HG02623 (cell line): Measurements from ENCODE around the gene PODNL1.
A peak's percentile ranks its signal among the peaks of the same experiment; 100 is the strongest.

Experiments used
- ATAC-seq: cut with Tn5 transposase; IDR thresholded peaks from one replicate; pipeline ENCODE4 v1.9.1; 2021; ENCODE audit warnings: moderate library complexity; ENCODE audit not compliant: unreplicated experiment

Gene PODNL1

DNA sequence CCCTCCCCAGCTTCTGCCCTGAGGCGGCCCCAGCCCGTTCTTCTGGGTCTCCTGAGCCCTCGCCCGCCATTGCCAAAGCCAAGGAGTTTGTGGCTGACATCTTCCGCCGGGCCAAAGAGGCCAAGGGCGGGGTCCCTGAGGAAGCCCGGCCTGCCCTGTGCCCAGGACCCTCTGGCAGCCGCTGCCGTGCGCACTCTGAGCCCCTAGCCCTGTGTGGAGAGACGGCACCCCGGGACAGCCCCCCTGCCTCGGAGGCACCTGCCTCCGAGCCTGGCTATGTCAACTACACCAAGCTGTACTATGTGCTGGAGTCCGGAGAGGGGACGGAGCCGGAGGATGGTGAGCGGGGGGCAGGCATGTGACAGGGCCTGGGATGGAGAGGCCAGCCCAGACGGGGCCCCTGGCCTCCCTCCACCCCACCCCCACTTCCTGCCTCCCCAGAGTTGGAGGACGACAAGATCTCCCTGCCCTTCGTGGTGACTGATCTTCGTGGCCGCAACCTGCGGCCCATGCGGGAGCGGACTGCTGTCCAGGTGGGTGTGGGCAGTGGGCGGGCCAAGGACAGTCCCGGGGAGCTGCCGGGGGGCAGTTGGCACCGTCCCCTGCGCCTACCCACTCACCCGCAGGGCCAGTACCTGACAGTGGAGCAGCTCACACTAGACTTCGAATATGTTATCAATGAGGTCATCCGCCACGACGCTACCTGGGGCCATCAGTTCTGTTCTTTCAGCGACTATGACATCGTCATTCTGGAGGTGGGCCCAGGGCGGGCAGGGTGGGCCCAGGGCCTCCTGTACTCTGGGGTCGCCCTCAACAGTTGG, 21.1 kb upstream of the PODNL1 start:
- no peak for ATAC-seq

- no peak for ATAC-seq
Observed at GRCh38 chr19:13958043-13958442, 19.8 kb upstream of the PODNL1 start.

DNA sequence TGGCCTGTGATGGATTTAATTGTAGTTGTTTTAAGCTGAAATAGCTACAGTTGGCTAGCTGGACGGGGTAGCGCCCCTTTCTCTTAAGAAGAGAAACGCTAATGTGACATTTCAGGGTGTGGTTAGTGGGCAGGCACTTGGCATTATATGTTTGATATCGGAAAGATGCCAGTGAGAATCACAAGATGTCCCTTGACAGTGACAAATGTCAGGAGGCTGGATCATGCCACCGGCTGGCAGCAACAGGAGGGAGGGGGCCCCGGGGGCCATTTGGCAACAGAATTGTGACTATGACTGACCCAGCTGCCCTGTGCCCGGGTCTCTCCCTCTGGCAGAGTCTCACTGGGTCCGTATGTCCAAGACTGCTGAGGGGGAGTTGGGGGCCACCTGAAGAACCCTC, 18.8 kb upstream of the PODNL1 start:
- ATAC-seq = no peak

- ATAC-seq = no peak
Observed at GRCh38 chr19:13956365-13956744, 18.1 kb upstream of the PODNL1 start.

GRCh38 chr19:13955662-13956364, 17.6 kb upstream of the PODNL1 start:
- no peak for ATAC-seq

DNA sequence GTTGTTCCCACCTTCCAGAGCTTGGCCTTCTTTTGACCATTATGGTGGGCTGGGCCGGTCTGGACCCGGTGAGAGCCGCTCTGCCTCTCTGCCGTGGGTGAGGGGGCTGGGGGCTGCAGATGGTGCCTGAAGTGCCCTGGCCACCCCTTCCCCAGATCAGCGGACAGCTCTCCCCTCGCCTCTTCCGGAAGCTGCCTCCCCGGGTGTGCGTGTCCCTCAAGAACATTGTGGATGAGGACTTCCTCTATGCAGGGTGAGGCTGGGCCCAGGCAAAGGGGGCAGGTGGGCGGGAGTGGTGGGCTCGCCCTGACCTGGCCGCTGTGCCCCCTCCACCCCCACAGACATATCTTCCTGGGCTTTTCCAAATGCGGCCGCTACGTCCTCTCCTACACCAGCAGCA, 16.0 kb upstream of the PODNL1 start:
- no peak for ATAC-seq

DNA sequence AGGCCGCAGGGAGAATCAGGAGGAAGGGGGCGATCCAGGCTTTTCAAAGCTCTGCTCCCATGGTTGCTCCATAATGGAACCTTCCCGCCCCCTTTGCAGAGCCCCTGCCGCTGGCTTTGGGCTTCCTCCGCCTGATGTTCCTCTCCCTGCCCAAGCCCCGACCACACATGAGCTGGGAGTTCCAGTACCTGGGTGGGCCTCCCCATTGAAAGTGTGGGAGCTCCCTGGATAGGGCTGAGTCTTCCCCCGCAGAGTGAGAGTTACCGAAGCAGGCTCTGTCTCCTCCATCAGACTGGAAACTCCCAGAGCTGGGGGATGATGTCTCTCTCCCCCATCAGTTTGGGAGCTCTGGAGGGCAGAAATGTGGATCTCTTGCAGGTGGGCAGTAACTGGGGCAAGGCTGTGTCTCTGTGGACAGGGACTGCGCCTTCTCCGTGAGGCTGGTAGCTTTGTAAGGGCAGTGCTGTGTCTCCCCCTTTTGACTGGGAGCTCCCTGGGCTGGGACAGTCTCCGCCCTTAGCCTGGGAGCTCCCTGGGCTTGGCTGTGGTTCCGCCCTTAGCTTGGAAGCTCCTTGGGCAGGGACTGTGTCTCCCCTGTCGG, 14.8 kb upstream of the PODNL1 start:
- ATAC-seq = no peak

- peak; percentile 95 for ATAC-seq
Observed at GRCh38 chr19:13952154-13952930, 14.1 kb upstream of the PODNL1 start, which contains the start of gene DCAF15. DCAF15 (plus strand) TSS chr19:13952509; CDS start chr19:13952513, 4 bp downstream.

- no peak for ATAC-seq
Observed at GRCh38 chr19:13951799-13952153, 13.6 kb upstream of the PODNL1 start.

- ATAC-seq = no peak
Observed at GRCh38 chr19:13951043-13951442, 12.8 kb upstream of the PODNL1 start.

DNA sequence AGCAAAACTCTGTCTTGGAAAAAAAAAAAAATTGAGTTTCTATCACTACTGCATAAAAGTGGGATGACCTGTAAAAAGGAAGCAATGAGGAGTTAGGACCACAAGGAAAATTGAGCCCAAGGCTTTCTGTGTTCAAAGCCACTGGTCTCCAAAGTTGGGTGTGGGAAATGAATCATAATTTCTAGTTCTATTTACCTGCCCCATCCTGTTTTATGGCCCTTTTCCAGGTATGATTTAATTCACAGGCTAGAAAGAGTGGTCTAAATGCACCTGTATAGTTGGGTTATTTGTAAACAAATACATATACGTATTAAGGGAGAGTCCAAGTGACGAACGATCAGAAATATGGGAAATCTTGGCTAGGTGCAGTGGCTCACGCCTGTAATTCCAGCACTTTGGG, 8.2 kb upstream of the PODNL1 start:
- ATAC-seq = no peak

DNA sequence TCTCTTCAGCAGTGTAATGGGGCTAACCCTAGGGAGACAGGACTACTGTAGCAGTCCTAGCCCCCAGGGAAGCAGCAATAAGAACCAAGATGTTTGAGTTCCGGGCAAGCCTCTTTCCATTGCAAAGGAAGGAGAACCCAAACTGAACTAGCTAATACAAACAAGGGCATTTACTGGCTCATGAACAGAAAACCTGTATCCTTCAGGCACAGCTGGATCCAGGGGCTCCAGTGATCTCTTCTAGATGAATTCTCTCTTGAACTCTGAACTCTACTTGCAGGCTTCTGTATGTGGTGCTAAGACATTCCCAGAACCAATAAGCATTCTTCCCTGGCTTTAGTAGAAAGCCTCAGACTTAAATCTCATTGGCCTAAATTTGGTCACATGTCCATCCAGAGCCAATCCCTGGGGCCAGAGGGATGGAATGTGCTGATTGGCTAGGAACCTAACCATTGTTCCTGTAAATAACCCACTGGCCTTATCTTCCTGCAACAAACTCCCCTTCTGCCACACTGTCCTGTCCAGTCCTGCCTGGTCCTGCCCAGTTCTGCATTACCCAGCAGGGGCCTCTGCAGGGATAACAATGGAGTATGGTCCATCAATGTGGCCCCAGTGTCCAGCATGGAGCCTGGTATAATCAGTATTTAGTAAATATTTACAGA, 3.9 kb upstream of the PODNL1 start:
- no peak for ATAC-seq

DNA sequence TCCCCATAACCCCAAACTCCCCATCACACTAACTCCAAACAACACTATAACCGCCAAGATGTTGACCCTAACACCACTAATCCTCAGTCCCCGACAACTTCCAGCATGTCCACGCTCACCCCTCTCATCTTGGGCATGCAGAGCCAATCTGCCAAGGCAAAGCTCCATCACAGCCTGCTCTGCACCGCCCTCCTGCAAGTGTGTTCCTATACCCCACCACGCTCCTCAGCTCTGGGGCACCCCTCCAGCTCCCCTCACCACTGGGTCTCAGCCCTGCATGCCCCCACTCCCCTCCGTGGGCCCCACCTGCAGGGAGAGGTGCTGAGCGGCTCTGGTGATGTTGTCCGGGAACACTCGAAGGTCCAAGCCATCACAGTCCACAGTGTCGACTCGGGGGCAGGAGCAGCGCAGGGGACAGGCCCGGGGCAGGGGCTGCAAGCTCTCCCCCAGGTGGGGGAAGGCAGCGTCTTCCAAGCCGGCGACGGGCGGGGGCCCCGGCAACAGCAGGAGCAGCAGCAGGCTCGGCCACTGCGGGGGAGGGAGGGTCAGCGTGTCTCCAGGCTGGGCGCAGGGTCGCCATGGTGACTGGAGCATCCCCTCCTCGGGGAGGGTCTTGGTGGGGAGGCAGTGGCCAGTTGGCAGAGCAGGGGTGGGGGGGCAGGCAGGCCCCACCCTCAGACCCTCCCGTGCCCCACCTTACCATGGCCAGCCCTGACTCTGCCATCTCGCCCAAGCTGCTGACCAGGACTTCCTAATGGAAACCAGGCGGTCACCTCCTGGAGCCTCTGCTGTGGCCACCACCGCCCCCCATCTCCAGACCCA, 527 bp downstream of the PODNL1 start:
- no peak for ATAC-seq

DNA sequence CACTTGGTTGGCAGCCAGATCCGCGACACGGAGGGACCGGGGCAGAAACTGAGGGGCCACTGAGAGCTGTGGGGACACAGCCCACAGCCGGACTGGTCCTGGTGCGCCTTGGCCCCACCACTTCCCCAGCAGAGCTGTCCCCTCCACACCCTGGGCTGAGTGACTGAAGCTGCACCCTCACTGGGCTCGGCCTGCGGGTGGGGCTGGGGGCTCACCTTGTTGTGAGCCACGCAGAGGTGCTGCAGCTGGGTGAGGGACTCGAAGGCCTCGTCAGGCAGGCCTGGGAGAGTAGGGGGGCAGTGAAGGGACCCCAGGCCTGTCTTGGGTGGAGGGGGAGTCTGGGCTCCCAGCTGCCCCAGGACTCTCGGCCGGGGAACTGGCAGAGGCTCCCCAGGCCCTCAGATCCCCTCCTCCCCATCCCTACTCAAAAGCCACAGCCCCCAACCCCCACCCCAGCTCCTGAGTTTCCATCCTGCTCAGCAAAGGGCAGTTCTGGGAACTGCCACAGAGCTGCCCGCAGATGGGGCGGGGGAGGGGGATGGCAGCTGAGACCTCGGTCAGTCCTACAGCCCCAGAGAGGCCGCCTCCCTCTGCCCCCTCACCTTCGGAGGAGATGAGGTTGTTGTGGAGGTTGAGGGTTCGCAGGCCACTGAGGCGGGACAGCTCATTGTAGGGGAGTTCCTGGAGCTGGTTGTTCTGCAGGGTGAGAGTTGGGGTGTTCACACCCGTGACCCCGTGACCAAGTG, 2.3 kb downstream of the PODNL1 start:
- ATAC-seq = no peak

- ATAC-seq = no peak
Observed at GRCh38 chr19:13934785-13935109, 3.5 kb downstream of the PODNL1 start.

GRCh38 chr19:13932911-13933393, 5.3 kb downstream of the PODNL1 start:
- ATAC-seq = no peak

GRCh38 chr19:13932149-13932637, 6.0 kb downstream of the PODNL1 start:
- ATAC-seq = no peak

GRCh38 chr19:13931391-13932148, 6.6 kb downstream of the PODNL1 start:
- ATAC-seq = no peak
